Sciatic nerve (tissue), 2 donors: Measurements from ENCODE around the gene C9orf50. TPM values are rescaled to one million over a fixed set of nuclear protein-coding genes. Genes with fewer than 3 reads are reported as not detected.

ENCODE experiments used
- ATAC-seq: fragments of 200-7000 bp; cut with Tn5 transposase; one replicate; pipeline ENCODE4 v1.9.1; 2020; ENCODE audit warnings: mild to moderate bottlenecking, moderate library complexity
- DNase-seq: peaks from one replicate; pipeline ENCODE4 v3.0.0-alpha.2; 2020; ENCODE audit warnings: low spot score
- intact Hi-C: fragments of 100-400 bp; cut with DNase I; formaldehyde crosslinking; loops from one replicate; pipeline ENCODE4 v1.14.2; 2022
- total RNA-seq: library from RNA; stranded (reverse); fragmentation: NEBNext Ultra II Directional; extraction: Animal tissue kit (Norgen Biotek cat#: 25700); gene quantifications from one replicate; pipeline ENCODE4 v1.2.1, GENCODE V29; 2021
- donor health status: DM: no; HTN: no; CAD: no.
- donor health status: DM: no; HTN: no; CAD: no.

The C9orf50 gene
- total RNA-seq, 1 donor from 2014 or later: 2.2 TPM

- intact Hi-C loops: no loop called here
- DNase-seq (no peak), ATAC-seq (no peak)
Observed at GRCh38 chr9:129617167-129617566, 3.7 kb downstream of the C9orf50 start.

DNA sequence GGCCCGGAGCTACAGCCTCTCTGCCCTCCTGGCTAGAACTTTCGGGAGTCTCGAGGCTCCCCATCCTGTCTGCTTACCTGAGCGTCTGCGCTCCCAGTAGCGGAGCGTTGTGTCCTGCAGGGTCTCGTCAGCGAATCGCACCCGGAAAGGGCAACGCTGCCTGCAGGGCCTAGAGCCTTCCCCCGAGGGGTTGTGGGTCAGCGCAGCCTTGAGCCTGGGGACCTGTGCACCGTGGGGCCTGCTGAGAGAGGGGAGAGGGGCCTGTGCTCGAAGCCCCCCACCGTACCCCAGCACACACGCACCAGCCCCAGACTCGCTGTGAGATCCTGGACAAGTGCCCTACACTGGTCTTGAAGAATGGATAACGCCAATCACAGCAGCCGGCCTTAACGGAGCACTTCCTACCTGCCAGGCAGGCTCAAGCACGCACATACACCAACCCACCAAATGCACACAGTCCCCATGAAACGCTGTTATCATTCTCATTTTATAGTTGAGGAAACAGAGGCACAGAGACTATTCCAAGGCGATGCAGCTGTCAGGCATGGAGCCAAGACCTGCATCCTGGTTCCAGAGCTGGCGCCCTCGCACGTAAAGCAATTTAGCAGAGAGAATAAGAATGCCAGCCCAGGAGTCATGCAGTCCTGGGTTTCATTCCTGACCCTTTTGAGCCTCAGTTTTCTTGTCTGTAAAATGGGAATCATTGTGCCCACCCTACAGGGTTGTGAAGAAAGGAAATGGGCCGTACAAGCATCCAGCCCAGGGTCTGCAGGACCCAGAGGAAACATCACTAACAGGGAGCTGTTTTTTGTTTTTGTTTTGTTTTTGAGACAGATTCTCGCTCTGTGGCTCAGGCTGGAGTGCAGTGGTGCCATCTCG is 5.3 kb downstream of the C9orf50 start:
- ATAC-seq: no peak
- DNase-seq: no peak
- intact Hi-C loops: no loop called here

GRCh38 chr9:129614932-129615331 is 6.0 kb downstream of the C9orf50 start:
- ATAC-seq (no peak), DNase-seq (no peak)
- intact Hi-C loops: no loop called here

DNA sequence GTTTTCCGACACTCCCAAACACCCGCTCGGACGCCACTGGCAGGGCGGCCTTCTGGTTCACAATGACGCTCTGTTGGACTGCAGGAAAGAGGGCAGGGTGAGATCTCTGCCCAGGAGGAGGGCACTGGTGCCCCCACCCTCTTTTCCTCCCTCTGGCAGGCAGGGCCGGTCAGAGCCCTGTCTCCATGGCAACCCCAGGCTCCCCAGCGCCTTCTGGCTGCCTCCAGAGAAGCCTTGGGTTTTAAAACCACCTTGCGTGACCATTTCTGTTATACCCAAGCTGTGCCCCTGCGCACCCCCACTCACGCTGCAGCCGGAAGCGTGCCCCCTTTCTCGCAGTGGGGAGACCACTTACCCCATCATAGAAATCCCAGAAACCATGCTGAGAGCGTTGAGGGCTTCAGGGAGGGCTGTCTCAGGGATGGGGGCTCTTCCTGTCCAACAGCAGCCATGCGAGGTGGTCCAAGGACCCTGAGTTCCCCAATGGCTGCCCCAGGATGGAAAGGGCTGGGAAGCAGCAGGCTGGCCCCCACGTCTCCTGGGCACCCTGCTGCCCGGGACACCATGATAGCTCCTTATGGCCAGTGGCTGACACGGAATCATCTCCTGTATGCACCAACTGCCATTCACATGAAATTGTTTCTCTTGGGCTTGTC is 7.3 kb downstream of the C9orf50 start:
- intact Hi-C loops: no loop called here
- ATAC-seq (peak; percentile 35), DNase-seq (peak; percentile 81)

GRCh38 chr9:129612815-129613519 is 7.9 kb downstream of the C9orf50 start:
- ATAC-seq (no peak), DNase-seq (no peak)
- intact Hi-C loops: no loop called here

DNA sequence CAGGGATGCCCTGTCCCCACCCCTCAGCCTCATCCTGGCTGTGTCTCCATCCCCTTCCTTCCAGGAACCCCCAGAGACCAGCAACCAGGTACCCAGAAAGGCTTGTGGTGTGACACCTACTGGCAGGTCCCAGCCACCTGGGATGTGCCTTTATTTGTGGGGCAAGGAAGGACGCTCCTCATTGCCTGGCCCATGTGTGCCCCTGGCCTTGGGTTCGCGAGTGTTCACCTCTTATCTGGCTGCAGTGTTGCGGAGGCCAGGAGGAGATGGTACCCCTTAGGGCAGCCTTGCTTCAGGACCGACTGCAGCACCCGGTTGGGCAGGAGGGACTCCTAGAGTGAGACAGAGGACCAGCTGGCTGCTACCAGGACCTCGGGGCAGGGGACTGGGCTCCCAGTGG is 8.8 kb downstream of the C9orf50 start:
- no peak for ATAC-seq
- no peak for DNase-seq
- intact Hi-C loops: no loop called here

DNA sequence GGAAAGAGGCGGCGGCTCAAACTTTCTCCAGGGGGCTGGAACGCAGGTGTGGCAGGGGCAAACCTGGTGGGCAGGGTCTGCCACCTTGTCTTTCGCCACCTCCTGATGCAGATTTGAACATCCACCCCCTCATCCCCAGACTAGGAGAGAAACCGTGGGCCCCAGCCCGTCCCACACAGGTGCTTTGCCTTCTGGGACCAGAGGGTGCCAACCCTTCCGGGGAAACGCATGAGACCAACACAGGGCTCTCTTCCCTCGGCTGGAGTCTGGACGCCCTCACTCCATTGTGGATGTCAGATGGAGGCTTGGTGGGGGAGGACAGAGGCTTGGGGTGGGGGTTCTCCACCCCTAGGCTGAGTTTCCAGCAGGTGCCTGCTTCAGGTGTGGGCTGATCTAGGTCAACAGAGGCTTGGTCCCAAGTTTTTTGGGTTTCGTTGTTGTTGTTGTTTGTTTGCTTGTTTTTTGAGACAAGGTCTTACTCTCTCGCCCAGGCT is 9.5 kb downstream of the C9orf50 start:
- DNase-seq (no peak), ATAC-seq (no peak)
- intact Hi-C loops: no loop called here

- intact Hi-C loops: no loop called here
- peak; percentile 91 for DNase-seq
Observed at GRCh38 chr9:129610473-129611306, 10.2 kb downstream of the C9orf50 start.

DNA sequence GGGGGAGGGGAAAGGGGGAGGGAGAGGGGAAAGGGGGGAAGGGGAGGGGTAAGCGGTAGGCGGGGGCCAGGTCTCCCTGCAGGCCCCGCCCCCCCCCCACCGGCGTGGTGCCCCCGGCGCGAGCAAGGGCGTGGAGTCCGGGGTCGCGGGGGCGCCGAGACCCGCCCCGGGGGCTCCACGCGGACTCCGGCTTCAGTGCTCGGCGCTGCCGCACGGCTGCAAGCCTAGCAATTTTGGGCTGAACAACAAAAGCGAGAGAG is 10.8 kb downstream of the C9orf50 start:
- DNase-seq (no peak), ATAC-seq (no peak)
- intact Hi-C loops: no loop called here

More at GRCh38 chr9:129610473-129611306, 10.2 kb downstream of the C9orf50 start:
- ATAC-seq: peak; percentile 12

DNA sequence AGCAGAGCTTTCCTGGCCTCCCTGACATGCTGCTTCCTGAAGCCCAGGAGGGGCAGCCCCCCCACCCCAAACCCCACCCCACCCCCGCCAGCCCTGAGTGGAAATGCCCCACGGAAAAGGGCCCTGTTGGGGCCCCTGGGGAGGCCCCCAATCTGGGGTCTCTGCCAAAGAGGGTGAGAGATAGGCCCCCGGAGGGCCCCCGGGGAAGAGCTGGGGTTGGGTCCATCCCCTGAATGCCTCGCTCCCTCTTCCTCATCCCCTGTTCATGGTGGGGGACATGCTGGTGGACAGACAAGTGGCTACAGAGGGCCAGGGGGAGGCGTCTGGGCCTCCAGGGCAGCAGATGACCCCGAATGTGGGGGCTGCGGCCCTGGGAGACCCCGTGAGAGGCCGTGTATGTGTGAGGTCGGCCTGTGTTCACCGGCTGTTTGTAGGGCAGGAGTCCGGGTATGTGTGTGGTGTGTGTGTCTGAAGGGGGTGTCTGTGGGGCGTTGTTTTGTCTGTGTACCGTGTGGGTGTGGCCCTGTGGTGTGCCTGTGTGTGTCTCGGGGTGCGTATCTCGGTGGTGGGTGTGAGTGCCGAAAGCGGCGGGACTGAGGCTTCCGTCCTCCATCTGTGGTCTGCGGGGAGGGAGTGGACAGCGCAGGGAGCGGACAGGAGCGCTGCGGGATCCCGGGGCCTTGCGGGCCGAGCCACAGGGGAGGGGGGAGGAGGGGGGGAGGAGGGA is 11.3 kb downstream of the C9orf50 start:
- peak; percentile 14 for ATAC-seq
- no peak for DNase-seq

DNA sequence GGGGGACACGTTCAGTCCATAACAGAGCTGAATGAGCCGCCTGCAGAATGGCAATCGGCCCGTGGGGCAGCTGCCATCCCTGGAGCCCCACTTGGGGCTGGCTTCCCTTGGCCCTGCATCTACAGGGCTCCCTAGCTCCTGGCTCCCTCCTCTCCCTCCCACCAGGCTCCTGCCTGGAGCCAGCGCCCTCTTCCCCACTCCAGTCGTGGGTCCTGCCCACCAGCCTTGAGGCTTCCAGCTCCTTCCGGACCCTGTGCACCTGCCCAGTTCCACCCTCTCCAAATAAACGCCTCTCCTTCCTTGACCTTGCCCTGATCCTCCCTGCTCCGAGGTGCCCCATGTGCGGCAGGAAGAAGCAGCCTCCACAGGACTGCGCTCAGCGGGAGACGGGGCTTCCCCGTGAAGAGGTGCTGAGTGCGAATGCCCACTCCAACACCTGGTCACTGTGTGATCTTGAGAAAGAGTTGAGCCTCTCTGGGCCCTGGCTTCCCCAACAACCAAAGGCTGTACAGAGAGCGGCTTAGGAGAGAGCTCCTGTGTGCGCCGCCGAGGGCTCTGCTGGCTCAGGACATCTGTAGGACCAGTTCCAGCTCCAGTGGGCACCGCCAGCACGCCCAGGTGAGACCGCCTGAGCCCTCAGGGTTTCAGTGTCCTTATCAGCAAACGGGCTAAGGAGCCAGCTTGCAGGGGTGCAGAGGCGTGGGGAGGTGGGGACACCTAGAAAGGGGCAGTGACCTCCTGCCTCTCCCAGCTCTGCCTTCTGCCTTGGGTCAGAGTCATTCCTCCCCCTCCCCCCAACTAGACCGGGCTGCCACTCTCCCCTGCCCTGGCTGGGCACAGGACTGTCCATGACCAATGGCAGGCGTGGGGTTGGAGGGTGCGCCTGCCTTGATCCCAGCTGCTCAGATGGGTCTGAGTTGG is 12.1 kb downstream of the C9orf50 start:
- DNase-seq: no peak
- no peak for ATAC-seq
- intact Hi-C loops: loop anchor here (10.0 kb wide), 1 partner anchor 114 kb away; no protein-coding TSS in a partner anchor

More for the DNA sequence above, 11.3 kb downstream of the C9orf50 start:
- intact Hi-C loops: loop anchor here (10.0 kb wide), 1 partner anchor 115 kb away; no protein-coding TSS in a partner anchor

GRCh38 chr9:129607027-129607387 is 13.9 kb downstream of the C9orf50 start:
- intact Hi-C loops: loop anchor here (10.0 kb wide), 1 partner anchor 112 kb away; no protein-coding TSS in a partner anchor
- DNase-seq (no peak), ATAC-seq (no peak)

- peak; percentile 35 for ATAC-seq
Observed at GRCh38 chr9:129606161-129607026, 14.5 kb downstream of the C9orf50 start.

DNA sequence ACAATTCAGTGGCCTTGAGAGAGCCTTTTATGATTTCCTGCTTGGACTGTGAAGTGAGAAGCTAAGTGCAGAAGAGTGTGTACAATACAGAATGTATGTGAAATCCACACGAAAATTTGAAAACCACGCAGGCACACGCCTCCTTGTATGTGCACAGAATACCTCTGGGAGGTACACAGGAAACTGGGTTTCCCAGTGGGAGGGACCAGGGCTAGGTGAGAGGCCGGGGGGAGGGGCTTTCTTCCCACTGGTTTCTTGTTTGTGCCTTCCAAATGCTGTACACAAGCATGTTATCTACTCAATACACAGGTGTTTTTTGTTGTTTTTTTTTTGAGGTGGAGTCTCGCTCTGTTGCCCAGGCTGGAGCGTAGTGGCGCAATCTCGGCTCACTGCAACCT is 16.1 kb downstream of the C9orf50 start:
- intact Hi-C loops: loop anchor here (10.0 kb wide), 1 partner anchor 110 kb away; no protein-coding TSS in a partner anchor
- DNase-seq (no peak), ATAC-seq (no peak)

More at GRCh38 chr9:129606161-129607026, 14.5 kb downstream of the C9orf50 start:
- intact Hi-C loops: loop anchor here (10.0 kb wide), 1 partner anchor 112 kb away; no protein-coding TSS in a partner anchor
- DNase-seq: no peak

GRCh38 chr9:129604056-129604765 is 16.7 kb downstream of the C9orf50 start:
- DNase-seq: no peak
- intact Hi-C loops: loop anchor here (10.0 kb wide), 1 partner anchor 109 kb away; no protein-coding TSS in a partner anchor
- ATAC-seq: no peak
